ENCODE results near the gene WHRN. TPM values are rescaled to one million over a fixed set of nuclear protein-coding genes. Genes with fewer than 3 reads are reported as not detected.

WHRN gene
- total and polyA plus RNA-seq, 2 of the 8 experiments (the other 6 are each of a cell fraction or from before 2014, with no cell fraction given): 4.4 to 7.7 TPM

DNA sequence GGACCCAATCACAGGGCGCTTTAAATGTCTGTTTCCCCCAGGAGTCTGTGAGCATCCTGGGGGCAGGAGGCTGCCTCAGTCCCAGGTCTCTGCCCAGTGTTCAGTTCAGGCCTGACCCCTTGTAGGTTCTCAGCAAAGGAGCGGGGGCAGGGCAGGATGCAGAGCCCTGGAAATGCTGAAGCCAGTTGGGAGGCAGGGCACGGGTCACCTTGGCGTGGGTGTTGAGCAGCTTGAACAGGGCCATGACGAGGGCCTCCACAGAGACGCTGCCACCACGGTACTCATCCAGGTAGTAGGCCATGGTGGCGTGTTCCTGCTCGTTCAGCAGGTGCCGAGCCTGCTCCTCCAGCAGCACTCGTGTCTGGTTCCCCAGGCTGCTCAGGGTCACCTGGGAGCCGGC, 81.1 kb downstream of the WHRN start (continued):
- TF ChIP-seq, protein P1, sequence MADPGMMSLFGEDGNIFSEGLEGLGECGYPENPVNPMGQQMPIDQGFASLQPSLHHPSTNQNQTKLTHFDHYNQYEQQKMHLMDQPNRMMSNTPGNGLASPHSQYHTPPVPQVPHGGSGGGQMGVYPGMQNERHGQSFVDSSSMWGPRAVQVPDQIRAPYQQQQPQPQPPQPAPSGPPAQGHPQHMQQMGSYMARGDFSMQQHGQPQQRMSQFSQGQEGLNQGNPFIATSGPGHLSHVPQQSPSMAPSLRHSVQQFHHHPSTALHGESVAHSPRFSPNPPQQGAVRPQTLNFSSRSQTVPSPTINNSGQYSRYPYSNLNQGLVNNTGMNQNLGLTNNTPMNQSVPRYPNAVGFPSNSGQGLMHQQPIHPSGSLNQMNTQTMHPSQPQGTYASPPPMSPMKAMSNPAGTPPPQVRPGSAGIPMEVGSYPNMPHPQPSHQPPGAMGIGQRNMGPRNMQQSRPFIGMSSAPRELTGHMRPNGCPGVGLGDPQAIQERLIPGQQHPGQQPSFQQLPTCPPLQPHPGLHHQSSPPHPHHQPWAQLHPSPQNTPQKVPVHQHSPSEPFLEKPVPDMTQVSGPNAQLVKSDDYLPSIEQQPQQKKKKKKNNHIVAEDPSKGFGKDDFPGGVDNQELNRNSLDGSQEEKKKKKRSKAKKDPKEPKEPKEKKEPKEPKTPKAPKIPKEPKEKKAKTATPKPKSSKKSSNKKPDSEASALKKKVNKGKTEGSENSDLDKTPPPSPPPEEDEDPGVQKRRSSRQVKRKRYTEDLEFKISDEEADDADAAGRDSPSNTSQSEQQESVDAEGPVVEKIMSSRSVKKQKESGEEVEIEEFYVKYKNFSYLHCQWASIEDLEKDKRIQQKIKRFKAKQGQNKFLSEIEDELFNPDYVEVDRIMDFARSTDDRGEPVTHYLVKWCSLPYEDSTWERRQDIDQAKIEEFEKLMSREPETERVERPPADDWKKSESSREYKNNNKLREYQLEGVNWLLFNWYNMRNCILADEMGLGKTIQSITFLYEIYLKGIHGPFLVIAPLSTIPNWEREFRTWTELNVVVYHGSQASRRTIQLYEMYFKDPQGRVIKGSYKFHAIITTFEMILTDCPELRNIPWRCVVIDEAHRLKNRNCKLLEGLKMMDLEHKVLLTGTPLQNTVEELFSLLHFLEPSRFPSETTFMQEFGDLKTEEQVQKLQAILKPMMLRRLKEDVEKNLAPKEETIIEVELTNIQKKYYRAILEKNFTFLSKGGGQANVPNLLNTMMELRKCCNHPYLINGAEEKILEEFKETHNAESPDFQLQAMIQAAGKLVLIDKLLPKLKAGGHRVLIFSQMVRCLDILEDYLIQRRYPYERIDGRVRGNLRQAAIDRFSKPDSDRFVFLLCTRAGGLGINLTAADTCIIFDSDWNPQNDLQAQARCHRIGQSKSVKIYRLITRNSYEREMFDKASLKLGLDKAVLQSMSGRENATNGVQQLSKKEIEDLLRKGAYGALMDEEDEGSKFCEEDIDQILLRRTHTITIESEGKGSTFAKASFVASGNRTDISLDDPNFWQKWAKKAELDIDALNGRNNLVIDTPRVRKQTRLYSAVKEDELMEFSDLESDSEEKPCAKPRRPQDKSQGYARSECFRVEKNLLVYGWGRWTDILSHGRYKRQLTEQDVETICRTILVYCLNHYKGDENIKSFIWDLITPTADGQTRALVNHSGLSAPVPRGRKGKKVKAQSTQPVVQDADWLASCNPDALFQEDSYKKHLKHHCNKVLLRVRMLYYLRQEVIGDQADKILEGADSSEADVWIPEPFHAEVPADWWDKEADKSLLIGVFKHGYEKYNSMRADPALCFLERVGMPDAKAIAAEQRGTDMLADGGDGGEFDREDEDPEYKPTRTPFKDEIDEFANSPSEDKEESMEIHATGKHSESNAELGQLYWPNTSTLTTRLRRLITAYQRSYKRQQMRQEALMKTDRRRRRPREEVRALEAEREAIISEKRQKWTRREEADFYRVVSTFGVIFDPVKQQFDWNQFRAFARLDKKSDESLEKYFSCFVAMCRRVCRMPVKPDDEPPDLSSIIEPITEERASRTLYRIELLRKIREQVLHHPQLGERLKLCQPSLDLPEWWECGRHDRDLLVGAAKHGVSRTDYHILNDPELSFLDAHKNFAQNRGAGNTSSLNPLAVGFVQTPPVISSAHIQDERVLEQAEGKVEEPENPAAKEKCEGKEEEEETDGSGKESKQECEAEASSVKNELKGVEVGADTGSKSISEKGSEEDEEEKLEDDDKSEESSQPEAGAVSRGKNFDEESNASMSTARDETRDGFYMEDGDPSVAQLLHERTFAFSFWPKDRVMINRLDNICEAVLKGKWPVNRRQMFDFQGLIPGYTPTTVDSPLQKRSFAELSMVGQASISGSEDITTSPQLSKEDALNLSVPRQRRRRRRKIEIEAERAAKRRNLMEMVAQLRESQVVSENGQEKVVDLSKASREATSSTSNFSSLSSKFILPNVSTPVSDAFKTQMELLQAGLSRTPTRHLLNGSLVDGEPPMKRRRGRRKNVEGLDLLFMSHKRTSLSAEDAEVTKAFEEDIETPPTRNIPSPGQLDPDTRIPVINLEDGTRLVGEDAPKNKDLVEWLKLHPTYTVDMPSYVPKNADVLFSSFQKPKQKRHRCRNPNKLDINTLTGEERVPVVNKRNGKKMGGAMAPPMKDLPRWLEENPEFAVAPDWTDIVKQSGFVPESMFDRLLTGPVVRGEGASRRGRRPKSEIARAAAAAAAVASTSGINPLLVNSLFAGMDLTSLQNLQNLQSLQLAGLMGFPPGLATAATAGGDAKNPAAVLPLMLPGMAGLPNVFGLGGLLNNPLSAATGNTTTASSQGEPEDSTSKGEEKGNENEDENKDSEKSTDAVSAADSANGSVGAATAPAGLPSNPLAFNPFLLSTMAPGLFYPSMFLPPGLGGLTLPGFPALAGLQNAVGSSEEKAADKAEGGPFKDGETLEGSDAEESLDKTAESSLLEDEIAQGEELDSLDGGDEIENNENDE (IDR thresholded peaks at IDR 0.05; ENCODE audit: insufficient replicate concordance, low read length): no peak
- TF ChIP-seq NRF1 (IDR thresholded peaks at IDR 0.05; ENCODE audit: low read depth, low read length) (no peak), CREB1 (IDR thresholded peaks at IDR 0.05) (no peak), TAF1 (IDR thresholded peaks at IDR 0.05; ENCODE audit: low read depth, low read length) (no peak), RXRA (IDR thresholded peaks at IDR 0.05; ENCODE audit: insufficient read depth, low read depth, low read length) (no peak), BACH1 (IDR thresholded peaks at IDR 0.05; ENCODE audit: low read length) (no peak), MAFK (IDR thresholded peaks at IDR 0.05; ENCODE audit: low read depth, low read length) (no peak), SUZ12 (IDR thresholded peaks at IDR 0.05; ENCODE audit: low read length) (no peak), SP4 (IDR thresholded peaks at IDR 0.05; ENCODE audit: low read length) (no peak), EP300 (IDR thresholded peaks at IDR 0.05; ENCODE audit: borderline replicate concordance in 1 of 2, low read depth in 2 of 2, low read length in 2 of 2) (no peak)
- TF ChIP-seq, protein P2, sequence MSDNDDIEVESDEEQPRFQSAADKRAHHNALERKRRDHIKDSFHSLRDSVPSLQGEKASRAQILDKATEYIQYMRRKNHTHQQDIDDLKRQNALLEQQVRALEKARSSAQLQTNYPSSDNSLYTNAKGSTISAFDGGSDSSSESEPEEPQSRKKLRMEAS (IDR thresholded peaks at IDR 0.05): no peak

Measured in H1 (cell line).